ENCODE data around the gene C10orf67.
"Not testable (repeated sequence)": the region's sequence is repeated elsewhere in the genome, so short reads cannot be mapped to it uniquely, and the experiment has no call there.

Gene C10orf67

GRCh38 chr10:23337616-23338015 lies 7.0 kb downstream of the C10orf67 start:
- in situ Hi-C loops (cut with HindIII; ENCODE audit: low pct_ligation_motif_present, low pct_unique_long_range_greater_than_20kb, low sequenced_read_pairs) = no loop called here

GRCh38 chr10:23331567-23332301 lies 12.9 kb downstream of the C10orf67 start:
- in situ Hi-C loops (cut with HindIII; ENCODE audit: low pct_ligation_motif_present, low pct_unique_long_range_greater_than_20kb, low sequenced_read_pairs) = no loop called here

More at GRCh38 chr10:23337616-23338015, 7.0 kb downstream of the C10orf67 start:
- DNase-seq = no peak

GRCh38 chr10:23330948-23331347 lies 13.6 kb downstream of the C10orf67 start:
- no peak for DNase-seq
- in situ Hi-C loops (cut with HindIII; ENCODE audit: low pct_ligation_motif_present, low pct_unique_long_range_greater_than_20kb, low sequenced_read_pairs) = no loop called here

More at GRCh38 chr10:23331567-23332301, 12.9 kb downstream of the C10orf67 start:
- no peak for DNase-seq

GRCh38 chr10:23326544-23327307 lies 17.9 kb downstream of the C10orf67 start:
- in situ Hi-C loops (cut with HindIII; ENCODE audit: low pct_ligation_motif_present, low pct_unique_long_range_greater_than_20kb, low sequenced_read_pairs) = no loop called here
- DNase-seq = no peak

GRCh38 chr10:23325132-23325531 lies 19.5 kb downstream of the C10orf67 start:
- no peak for DNase-seq
- in situ Hi-C loops (cut with HindIII; ENCODE audit: low pct_ligation_motif_present, low pct_unique_long_range_greater_than_20kb, low sequenced_read_pairs) = no loop called here

GRCh38 chr10:23324351-23324750 lies 20.2 kb downstream of the C10orf67 start:
- no peak for DNase-seq
- in situ Hi-C loops (cut with HindIII; ENCODE audit: low pct_ligation_motif_present, low pct_unique_long_range_greater_than_20kb, low sequenced_read_pairs) = no loop called here

GRCh38 chr10:23322082-23322481 lies 22.5 kb downstream of the C10orf67 start:
- in situ Hi-C loops (cut with HindIII; ENCODE audit: low pct_ligation_motif_present, low pct_unique_long_range_greater_than_20kb, low sequenced_read_pairs) = no loop called here
- no peak for DNase-seq

- DNase-seq = no peak
- in situ Hi-C loops (cut with HindIII; ENCODE audit: low pct_ligation_motif_present, low pct_unique_long_range_greater_than_20kb, low sequenced_read_pairs) = no loop called here
These were observed 24.8 kb downstream of the C10orf67 start for GRCh38 chr10:23319835-23320234.

- DNase-seq = no peak
- in situ Hi-C loops (cut with HindIII; ENCODE audit: low pct_ligation_motif_present, low pct_unique_long_range_greater_than_20kb, low sequenced_read_pairs) = no loop called here
These were observed 26.2 kb downstream of the C10orf67 start for GRCh38 chr10:23318359-23318758.

GRCh38 chr10:23317416-23317815 lies 27.2 kb downstream of the C10orf67 start:
- in situ Hi-C loops (cut with HindIII; ENCODE audit: low pct_ligation_motif_present, low pct_unique_long_range_greater_than_20kb, low sequenced_read_pairs) = no loop called here
- no peak for DNase-seq

GRCh38 chr10:23316406-23316805 lies 28.2 kb downstream of the C10orf67 start:
- in situ Hi-C loops (cut with HindIII; ENCODE audit: low pct_ligation_motif_present, low pct_unique_long_range_greater_than_20kb, low sequenced_read_pairs) = no loop called here
- DNase-seq = no peak

- in situ Hi-C loops (cut with HindIII; ENCODE audit: low pct_ligation_motif_present, low pct_unique_long_range_greater_than_20kb, low sequenced_read_pairs) = no loop called here
- DNase-seq = no peak
These were observed 28.6 kb downstream of the C10orf67 start for GRCh38 chr10:23315966-23316365.

GRCh38 chr10:23314835-23315239 lies 29.8 kb downstream of the C10orf67 start:
- DNase-seq = peak; percentile 54
- in situ Hi-C loops (cut with HindIII; ENCODE audit: low pct_ligation_motif_present, low pct_unique_long_range_greater_than_20kb, low sequenced_read_pairs) = no loop called here

GRCh38 chr10:23311034-23311433 lies 33.6 kb downstream of the C10orf67 start:
- no peak for DNase-seq
- in situ Hi-C loops (cut with HindIII; ENCODE audit: low pct_ligation_motif_present, low pct_unique_long_range_greater_than_20kb, low sequenced_read_pairs) = no loop called here

- no peak for DNase-seq
- in situ Hi-C loops (cut with HindIII; ENCODE audit: low pct_ligation_motif_present, low pct_unique_long_range_greater_than_20kb, low sequenced_read_pairs) = no loop called here
These were observed 34.2 kb downstream of the C10orf67 start for GRCh38 chr10:23310404-23310803.

GRCh38 chr10:23299961-23300360 lies 44.6 kb downstream of the C10orf67 start:
- in situ Hi-C loops (cut with HindIII; ENCODE audit: low pct_ligation_motif_present, low pct_unique_long_range_greater_than_20kb, low sequenced_read_pairs); DNase-seq: not testable (repeated sequence)

GRCh38 chr10:23294638-23295247 lies 49.9 kb downstream of the C10orf67 start:
- in situ Hi-C loops (cut with HindIII; ENCODE audit: low pct_ligation_motif_present, low pct_unique_long_range_greater_than_20kb, low sequenced_read_pairs) = no loop called here
- peak; percentile 16 for DNase-seq

GRCh38 chr10:23293973-23294590 lies 50.5 kb downstream of the C10orf67 start:
- DNase-seq = no peak
- in situ Hi-C loops (cut with HindIII; ENCODE audit: low pct_ligation_motif_present, low pct_unique_long_range_greater_than_20kb, low sequenced_read_pairs) = no loop called here

GRCh38 chr10:23293145-23293724 lies 51.4 kb downstream of the C10orf67 start:
- in situ Hi-C loops (cut with HindIII; ENCODE audit: low pct_ligation_motif_present, low pct_unique_long_range_greater_than_20kb, low sequenced_read_pairs) = no loop called here
- peak; percentile 47 for DNase-seq
